NCI-H1930 (cell line): ENCODE measurements around the gene MZB1.

Experiments
- DNase-seq, 2 experiments: peaks; one replicate each; lab custom pipeline; 2025; lab: John Stamatoyannopoulos, UW

MZB1 gene, protein sequence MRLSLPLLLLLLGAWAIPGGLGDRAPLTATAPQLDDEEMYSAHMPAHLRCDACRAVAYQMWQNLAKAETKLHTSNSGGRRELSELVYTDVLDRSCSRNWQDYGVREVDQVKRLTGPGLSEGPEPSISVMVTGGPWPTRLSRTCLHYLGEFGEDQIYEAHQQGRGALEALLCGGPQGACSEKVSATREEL

DNA sequence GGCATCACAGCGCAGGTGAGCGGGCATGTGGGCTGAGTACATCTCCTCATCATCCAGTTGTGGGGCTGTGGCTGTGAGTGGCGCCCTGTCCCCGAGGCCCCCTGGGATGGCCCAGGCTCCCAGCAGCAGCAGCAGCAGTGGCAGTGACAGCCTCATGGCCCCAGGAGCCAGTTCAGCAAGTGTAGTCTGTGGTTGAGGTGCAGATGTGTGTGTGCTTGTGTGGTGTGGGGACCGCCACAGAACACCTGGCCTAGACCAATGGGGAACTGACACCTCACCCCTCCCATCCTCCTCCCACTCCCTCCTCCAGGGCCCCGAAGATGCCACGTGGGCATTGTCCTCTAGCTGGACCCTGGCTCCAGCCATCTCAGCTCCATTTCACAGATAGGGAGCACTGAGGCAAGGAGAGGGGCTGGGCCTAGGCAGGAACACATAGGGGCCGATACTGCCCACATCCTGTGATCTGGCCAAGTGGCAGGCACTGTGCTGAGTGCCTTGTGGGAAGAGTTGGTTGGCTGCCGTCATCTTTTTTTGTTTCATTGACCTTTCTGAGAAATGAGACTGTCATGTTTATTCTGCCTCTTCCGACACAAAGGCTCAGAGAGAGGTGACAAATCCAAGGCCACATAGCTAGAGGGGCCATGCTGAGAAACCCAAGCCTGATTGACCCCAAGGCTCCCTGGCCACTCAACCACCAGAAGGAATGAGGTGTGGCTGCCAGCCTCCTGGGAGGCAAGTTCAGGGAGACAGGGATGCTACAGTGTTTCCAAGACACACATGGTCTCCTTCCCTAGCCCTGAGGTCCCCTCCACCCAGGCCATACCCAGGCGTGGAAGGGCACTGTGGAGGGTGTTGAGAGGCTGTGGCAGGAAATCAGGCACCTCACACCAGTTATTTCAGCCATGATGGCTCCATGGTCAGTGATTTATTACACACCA, at the start of gene MZB1:
Gene MZB1 (minus strand): TSS at position 213 of the 938 bp plus-strand sequence. CDS start 57 bp downstream, at position 156.
- no peak for DNase-seq

DNA sequence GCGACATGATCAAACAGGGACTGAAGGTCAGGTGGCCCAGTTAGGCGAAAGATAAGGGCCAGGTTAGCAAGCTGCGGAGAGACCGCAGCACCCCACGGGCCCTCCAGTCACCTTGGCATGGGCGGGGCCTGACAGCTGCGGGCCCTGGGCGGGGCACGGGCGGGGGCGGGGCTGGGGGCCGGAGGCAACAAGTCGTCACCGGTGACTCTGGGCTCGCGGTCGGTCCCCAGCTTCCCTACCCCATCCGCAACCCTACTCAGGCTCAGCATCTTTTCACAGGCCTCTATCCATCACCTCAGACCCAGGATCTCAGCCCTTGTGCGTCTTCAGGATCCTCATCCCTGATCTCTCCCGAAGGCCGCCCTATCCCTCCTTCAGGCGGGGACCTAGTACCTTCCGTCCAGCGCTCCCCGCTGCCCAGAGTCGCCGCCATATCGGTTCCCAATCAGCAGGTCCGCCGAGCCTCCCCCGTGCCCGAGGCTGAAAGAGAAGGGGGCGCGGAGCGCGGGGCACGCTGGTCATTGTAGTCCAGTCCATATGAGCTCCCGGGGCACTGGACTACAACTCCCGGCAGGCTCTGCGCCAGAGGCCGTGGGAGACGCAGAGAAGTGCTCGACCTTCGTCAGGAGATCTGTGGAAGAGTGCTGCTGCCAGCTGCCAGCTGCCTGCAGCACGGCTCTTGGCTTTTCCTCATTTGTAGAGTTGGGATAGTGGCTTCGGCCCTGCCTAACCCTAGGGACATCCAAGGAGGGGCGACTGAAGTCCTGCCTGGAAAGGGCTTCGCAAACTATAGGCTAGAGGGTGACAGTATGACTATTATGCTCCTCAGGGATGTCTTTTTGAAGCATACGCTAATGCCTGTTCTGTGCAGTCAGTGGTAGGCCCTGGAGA, 49.5 kb upstream of the MZB1 start, which contains the start of gene DNAJC18:
Gene DNAJC18 (minus strand): TSS at position 513 of the 891 bp plus-strand sequence. CDS start 80 bp downstream, at position 433.
- peak; percentile 77 to 83 for DNase-seq

DNA sequence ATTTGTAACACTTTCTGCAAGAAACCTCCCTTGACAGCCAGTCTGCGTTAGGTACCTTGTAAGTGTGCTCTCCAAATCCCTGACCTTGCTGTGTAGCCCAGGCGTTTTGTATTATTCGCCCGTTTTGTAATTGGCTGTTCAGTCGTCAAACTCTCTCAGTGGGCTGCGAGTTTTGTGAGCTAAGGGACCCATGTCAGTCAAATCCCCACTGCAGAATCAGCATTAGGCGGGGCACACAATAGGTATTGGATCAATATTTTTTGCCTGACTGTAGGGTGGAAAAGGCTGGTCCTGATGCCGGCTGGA, 48.9 kb upstream of the MZB1 start:
- DNase-seq = no peak

DNA sequence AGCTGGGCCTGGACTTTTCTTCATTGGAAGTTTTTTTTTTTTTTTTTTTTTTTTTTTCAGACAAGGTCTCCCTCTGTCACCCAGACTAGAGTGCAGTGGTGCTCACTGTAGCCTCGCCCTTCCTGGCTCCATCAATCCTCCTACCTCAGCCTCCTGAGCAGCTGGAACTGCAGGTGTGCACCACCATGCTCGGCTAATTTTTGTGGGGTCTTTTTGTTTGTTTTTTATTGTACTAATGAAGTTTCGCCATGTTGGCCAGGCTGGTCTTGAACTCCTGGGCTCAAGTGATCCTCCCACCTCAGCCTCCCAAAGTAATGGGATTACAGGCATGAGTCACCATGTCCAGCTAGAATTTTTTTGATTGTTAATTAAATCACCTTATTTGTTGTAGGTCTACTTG, 46.0 kb upstream of the MZB1 start:
- no peak for DNase-seq

DNA sequence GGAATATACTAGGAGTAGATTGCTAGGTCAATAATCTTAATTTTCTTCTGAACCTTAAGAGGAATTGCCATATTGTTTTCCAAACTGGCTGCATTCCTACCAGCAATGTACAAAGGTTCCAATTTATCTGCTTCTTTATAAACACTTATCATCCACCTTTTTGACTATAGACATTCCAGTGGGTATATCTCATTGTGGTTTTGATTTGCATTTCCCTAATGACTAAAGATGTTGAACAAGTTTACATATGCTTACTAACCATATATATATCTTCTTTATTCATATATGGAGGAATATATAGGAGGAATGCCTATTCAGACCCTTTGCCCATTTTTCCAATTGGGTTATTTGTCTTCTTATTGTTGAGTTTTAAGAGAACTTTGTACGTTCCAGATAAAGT, 42.0 kb upstream of the MZB1 start:
- no peak for DNase-seq

DNA sequence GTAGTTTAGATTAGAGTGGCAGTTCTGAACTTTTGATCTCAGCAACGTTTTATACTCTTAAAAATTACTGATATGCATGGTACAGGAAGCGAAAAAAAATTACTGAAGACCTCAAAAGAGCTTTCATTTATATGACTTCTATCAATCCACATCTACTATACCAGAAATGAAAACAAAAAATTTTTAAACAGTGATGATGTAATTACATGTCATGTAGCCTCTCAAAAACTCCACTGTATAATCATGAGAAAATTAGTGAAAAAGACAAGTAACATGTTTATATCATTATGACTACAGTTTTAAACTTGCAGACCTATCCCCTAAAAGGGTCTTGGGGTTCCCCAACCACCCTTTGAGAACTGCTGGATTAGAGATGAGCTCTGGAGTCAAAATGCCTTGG, 40.3 kb upstream of the MZB1 start:
- no peak for DNase-seq

DNA sequence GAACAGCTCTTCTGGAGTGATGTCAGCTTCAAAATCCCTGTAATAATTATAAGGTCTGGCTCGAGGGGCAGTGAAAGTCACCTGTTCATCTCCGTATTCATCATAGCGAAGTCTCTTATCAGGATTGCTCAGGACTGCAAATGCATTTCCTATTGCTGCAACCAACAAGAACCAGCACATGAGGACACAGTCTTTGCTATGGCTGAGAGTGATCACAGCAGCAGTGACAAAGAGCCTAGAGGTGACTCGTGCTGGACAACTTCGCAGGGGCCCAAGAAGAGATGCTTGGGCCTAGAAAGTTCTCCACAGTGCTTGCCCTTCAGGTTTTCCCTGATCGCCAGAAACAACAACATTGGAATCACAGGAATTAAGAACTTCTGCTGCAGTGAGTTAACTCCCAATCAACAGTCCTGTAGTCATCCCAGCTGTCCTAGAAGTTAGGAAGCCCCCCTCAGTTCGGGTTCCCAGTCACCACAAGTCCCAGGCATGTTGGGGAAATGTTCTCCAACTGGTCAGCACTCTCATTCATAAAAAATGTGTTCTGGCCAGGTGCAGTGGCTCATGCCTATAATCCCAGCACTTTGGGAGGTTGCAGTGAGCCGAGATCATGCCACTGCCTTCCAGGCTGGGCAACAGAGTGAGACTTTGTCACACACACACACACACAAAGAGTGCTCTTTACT, 36.6 kb upstream of the MZB1 start:
- no peak for DNase-seq

DNA sequence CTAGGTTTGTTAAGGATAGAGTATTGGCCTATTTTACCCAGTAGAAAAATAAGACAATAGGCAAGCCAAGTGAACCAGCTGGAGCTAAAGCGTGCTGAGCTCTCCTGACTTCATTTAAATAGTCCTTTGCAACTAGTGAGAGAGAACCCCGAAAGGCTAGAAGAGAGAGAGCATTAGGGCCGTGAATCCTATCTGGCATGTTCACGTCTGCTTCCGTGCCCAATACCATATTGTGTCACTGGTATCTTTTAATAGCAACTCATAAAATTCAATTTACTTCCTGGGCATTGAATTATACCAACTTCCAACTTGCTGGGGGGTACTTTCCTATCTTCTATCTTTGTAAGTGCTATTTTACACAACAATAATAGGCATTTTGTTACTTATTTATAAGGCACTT, 35.8 kb upstream of the MZB1 start:
- DNase-seq = no peak

DNA sequence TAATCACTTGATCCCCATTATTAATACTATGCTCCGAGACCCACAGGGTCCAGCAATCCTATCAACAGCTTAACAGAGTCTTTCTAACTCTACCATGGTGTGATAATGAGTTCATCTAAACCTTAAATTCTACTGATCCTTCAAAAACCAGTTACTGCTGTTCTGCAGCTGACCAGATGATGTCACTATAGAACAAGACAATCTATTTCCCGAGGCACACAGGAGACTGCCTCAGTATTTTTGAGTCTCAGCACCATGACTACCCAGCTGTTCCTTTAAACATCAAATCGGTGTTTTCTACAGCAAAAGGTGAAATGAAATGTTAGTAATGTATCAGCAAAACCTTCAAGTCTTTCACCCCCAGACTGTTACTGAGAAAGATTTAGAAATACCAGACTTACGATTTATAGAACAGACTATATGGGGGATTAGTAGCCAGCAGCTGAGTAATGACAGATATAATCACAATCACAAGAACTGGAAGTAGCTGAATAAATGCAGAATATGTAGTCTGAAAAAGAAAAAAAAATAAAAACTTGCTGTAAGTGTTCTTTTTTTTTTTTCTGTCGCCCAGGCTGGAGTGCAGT, 32.7 kb upstream of the MZB1 start:
- DNase-seq = peak in 1 of 2 experiments; percentile 23

DNA sequence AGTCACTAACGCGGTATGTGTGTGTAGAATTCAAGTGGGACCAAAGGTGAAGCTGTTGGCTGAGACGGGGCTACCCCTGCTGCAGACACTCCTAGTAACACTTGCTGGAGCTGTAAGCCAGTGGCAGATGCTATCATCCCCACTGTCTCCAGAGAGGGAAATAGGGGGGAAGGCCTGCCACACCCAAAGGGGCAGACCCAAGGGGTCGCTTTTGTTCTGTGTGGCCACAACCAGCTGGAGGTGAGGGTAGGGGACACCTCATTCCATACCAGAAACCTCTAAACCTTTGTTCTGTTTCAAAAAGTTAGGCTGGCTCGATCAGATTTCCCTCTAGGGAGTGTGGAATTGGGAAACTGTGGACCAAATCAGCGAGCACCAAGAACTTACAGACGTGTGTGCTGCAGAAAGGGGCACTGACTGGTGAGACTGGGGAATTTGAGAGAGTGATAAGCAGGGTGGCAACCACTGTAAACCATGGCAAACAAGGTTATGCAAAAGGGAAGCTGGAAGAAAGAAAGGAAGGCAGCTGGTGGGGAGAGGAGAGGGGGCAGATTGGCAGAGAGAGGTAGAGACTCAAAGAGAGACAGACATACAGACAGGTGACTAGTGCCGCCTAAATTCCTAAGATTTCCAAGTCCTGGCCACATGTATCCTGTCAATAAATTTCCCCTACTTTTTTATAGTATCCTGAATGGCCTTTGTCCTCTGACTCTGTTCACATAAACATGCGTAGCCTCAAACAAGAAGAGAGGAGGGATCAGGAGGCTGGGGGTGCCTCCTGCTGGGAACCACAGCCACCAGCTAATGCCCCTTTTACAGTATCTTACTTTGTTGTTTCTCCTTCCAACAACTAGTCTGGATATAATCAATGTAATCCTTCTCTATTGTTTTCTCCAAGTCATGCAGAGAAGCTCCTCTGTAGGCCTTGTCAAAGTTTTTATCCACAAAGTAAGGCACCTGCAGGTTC, 29.8 kb upstream of the MZB1 start:
- no peak for DNase-seq

DNA sequence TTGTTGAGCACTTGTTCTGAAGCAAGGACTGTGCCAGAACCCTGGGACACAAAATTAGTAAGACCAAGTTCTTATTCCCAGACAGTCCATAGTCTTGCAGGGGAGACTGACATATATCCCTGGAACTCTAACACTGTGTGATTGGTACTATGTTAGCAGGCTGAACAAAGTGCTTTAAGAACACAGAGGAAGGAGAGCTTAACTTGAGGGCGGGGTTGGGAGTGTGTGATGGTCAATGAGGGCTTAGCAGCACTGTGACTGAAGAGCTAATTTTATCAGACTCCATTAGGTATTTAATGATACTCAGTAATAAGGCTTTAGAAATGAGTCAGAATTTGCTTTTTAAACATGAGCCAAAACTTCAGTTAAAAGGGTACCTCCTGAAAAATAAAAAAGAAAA, 29.1 kb upstream of the MZB1 start:
- DNase-seq = no peak

DNA sequence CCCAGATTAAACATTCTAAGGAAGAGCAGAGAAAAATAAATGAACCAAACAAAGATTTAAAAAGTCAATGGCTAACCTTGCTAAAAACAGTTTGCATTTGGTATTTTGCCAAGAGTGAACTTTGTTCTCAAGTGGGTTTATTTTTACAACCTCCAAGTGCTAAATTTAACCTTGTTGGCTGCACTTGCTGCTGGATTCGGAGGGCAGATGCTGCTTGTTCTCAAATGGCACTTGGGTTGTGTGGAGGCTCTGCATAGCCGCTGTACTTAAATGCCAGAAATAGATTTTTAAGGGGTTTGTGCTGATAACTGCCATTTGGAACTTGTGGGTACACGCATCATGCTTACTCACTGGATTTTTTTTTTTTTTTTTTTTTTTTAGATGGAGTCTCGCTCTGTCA, 27.5 kb upstream of the MZB1 start:
- no peak for DNase-seq

DNA sequence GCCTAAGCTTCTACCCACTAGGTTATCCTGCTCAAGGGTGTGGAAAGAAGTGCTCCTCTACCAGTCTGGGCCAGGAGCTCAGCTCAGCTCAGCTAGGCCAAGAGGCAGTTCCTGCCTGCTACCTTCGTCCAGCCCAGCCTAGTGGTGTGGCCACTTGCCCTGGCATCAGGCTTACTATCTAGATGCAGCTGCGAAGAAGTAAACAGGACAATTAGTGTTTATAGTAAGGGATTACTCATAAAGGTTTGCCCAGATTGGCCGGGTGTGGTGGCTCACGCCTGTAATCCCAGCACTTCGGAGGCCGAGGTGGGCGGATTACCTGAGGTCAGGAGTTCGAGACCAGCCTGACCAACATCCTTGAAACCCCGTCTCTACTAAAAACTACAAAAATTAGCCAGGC, 26.9 kb upstream of the MZB1 start:
- no peak for DNase-seq

DNA sequence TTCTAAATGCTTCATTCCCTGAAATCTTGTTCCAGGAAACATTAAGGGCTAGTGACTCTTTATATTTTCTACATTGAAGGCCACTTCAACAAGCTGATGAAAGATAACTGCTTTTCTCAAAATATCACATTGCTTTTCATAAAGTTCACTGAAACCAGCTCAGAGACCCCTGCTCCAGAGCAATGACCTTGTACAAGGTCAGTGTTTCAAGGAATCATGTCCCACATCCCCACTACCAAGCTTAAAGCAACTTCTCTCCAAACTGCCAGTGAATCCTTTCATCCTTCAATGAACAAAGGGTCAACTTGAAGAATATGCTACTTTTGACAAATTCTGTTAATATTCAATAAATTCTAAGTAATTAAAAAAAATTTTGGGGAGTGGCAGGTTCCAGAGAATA, 26.2 kb upstream of the MZB1 start:
- DNase-seq = no peak

DNA sequence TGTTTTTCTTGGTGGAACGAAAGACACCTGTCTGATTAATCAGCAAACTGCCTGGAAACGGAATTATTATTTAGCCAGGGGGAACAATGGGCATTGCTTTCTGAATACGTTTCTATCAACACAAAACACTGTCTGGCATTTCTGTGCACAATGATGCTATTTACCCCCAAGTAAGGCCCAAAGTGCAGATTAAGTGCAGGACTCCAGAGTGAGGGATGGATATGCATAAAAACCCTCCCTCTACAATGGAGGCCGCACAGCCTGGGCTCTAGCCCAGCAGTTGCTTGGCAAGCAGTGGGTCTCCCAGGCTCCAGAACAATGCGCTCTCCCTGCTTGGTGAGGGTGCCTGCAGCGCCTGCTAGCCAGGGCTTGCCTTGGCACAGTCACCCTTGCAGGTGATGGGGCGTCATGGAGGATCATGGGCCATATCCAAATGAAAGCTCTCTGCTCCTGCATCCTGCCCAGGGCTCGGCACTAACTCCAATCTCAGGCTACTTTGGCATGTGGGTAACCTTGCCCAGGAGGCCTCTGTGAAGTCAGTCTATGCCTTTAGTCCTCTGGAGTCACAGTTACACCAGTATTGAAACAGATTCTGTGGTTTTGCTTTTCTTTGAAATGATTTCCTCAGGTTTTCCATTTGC, 25.6 kb upstream of the MZB1 start:
- no peak for DNase-seq

DNA sequence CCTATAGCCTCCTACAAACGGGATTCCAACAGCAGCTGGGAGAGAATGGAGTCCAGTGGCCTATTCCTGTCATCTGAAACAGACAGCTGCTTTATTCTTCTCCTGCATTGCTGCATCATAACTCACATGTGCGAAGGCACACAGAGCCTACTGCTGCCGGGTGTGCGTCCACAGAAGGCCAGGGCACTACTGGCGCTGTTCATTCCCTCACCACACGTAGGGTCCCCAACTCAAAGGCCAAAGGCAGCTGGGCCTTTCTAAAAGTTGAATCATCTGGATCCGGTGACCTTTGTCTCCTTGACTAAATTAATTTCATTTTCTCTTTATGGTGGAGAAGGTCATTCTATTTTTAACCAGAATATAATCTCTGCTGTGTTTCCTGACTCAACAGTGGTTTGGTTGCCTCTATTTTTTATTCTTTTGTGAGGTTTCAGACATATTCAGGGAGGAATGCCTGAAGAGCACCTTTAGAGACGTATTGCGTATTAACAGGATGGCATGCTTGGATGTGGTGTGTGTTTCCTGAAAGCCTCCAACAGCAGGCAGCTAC, 24.9 kb upstream of the MZB1 start:
- DNase-seq = no peak

DNA sequence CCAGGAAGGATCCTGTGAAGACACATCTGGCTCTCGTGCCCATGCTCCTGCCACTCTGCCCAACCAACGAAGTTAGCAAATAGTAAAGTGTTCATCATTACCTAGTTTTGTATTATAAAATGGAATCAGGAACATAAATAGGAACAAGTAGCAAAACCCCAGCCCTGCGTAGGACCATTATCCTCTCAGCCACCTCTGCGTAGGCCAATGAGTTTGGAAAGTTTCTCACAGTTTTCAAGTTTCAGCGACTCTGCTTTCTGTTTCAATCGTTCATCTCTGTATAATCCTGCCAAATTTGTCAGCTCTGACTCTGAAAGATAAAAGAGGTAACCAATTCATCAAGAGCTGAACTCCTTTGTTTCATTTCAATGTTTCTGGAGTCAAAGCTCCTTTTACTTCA, 24.2 kb upstream of the MZB1 start:
- DNase-seq = no peak

DNA sequence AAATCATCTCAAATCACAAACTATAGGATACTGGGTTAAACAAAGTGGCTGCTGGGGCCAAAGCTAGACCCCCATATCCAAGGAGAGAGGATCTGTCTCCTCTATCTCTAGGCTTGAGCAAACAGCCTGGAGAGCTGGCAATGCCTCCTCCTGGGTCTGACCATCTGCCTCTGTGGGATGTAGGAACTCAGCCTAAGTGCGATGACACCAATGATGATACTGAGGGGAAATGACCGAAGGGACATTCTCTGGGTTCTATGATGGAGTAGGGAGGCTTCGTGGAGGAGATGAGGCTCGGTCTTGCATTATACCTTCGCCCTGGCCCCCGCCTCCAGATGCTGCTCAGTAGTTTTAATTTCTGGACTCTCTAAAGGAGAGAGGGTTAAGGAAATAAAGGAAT, 23.4 kb upstream of the MZB1 start:
- DNase-seq = no peak

DNA sequence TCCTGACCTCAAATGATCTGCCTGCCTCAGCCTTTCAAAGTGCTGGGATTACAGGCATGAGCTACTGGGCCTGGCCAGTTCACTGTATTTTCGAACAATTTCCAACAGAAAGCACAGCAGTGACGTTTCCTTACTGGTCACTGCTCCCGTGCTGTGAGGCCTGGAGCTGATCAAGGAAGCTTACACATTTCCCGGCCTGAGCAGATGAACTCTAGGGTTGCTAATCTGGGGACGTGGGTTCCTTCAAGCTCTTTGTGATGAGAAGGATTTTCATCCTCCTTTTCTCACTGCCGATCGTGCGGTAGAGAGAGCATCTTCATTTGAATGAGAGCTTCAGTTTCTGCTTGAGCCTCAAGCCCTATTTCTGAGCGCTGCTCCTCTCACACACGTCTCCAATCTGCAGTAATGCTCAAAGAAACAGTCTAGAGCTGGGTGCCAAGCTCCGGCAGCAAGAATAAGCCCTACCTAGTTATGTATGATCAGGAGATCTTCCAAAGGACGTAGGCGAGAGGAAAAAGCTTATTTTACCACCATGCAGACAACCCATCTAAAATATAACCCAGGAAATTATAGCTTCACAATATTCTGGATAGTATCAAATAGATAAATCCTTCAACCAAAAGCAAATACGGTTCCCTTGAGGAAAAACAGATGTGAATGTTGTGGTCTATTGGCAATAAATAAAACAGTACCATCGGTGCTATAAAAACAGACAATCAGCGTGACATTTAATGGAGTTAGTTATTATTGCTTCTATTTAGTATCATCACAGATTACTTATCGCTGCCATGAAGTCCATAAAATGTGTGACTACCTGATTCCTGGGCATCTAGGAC, 21.5 kb upstream of the MZB1 start:
- no peak for DNase-seq
